CD4-positive, alpha-beta memory T cell (primary cell): ENCODE measurements around the gene CDK5R2. TPM values are rescaled to one million over a fixed set of nuclear protein-coding genes. Genes with fewer than 3 reads are reported as not detected.
"Not testable (repeated sequence)": the region's sequence is repeated elsewhere in the genome, so short reads cannot be mapped to it uniquely, and the experiment has no call there.

Experiments used
- CTCF ChIA-PET: fragments of 350-600 bp; sonication (Branson Sonifier 250); formaldehyde crosslinking; loops from one replicate; lab custom pipeline; 2021; ENCODE audit warnings: inconsistent platforms; ENCODE audit not compliant: partially characterized antibody; lab: Charles Lee
- POLR2A ChIA-PET: fragments of 350-600 bp; sonication (Branson Sonifier 250); formaldehyde crosslinking; loops from one replicate; lab custom pipeline; 2021; ENCODE audit not compliant: partially characterized antibody; lab: Charles Lee
- DNase-seq, 5 donors: peaks; one replicate each; pipeline versions ENCODE4 v3.0.0 to v3.0.0-alpha.2; 2020 to 2022; ENCODE audit warnings: mixed read lengths in 1 of 5
- H3K27ac ChIP-seq: one replicate; pipeline ENCODE4 v1.7.0; 2013; ENCODE audit warnings: low read depth, low read length
- H3K27me3 ChIP-seq: 2 replicates; pipeline ENCODE4 v1.7.0; 2013; ENCODE audit warnings: mild to moderate bottlenecking, low read length, moderate library complexity; ENCODE audit not compliant: insufficient read depth
- H3K36me3 ChIP-seq: 2 replicates; pipeline ENCODE4 v1.7.0; 2013; ENCODE audit warnings: mild to moderate bottlenecking, low read length, moderate library complexity; ENCODE audit not compliant: insufficient read depth
- H3K4me1 ChIP-seq: 2 replicates; pipeline ENCODE4 v1.7.0; 2013; ENCODE audit warnings: mild to moderate bottlenecking, low read length, moderate library complexity; ENCODE audit not compliant: insufficient read depth
- H3K4me3 ChIP-seq, 2 donors: one replicate each; pipeline ENCODE4 v1.7.0; 2013; ENCODE audit warnings: low read length in 2 of 2, mild to moderate bottlenecking in 1 of 2
- H3K9me3 ChIP-seq, 2 donors: one replicate each; pipeline ENCODE4 v1.7.0; 2013; ENCODE audit warnings: low read length in 2 of 2, control low read depth in 1 of 2; ENCODE audit not compliant: control insufficient read depth in 1 of 2
- H3K27ac Mint-ChIP-seq, 7 donors: one replicate each; pipeline ENCODE4 v1.8.0; 2020 to 2021; ENCODE audit warnings: mixed read lengths in 7 of 7, mild to moderate bottlenecking in 6 of 7, inconsistent platforms in 3 of 7, moderate library complexity in 3 of 7
- H3K27me3 Mint-ChIP-seq, 2 donors: one replicate each; pipeline ENCODE4 v1.8.0; 2020 to 2021; ENCODE audit warnings: mixed read lengths in 2 of 2
- H3K36me3 Mint-ChIP-seq, 2 donors: one replicate each; pipeline ENCODE4 v1.8.0; 2020 to 2021; ENCODE audit warnings: mixed read lengths in 2 of 2, inconsistent platforms in 1 of 2, mild to moderate bottlenecking in 1 of 2
- H3K4me1 Mint-ChIP-seq, 4 donors: one replicate each; pipeline ENCODE4 v1.8.0; 2020 to 2021; ENCODE audit warnings: mixed read lengths in 4 of 4, mild to moderate bottlenecking in 1 of 4
- H3K4me3 Mint-ChIP-seq, 8 donors: one replicate each; pipeline ENCODE4 v1.8.0; 2020 to 2021; ENCODE audit warnings: mixed read lengths in 8 of 8, mild to moderate bottlenecking in 7 of 8, moderate library complexity in 6 of 8, inconsistent platforms in 3 of 8
- H3K9me3 Mint-ChIP-seq, 8 donors: one replicate each; pipeline ENCODE4 v1.8.0; 2020 to 2021; ENCODE audit warnings: mixed read lengths in 8 of 8, mild to moderate bottlenecking in 5 of 8, inconsistent platforms in 3 of 8, moderate library complexity in 1 of 8
- intact Hi-C: fragments of 100-400 bp; cut with micrococcal nuclease; formaldehyde crosslinking; loops from one replicate; pipeline ENCODE4 v1.15.1; 2023
- polyA plus RNA-seq, 2 donors: library from polyadenylated mRNA; unstranded; fragments of 300-500 nt; fragmentation: Illumina TruSeq; gene quantifications; one replicate each; pipeline ENCODE4 v1.2.3, GENCODE V29; 2021
- total RNA-seq, 2 experiments: library from RNA; stranded (reverse); gene quantifications; one replicate each; pipeline ENCODE4 v1.2.3, GENCODE V29; 2021

The CDK5R2 gene
- total and polyA plus RNA-seq, 4 experiments from 2014 or later = not detected

- DNase-seq, H3K4me3 Mint-ChIP-seq, H3K4me1 Mint-ChIP-seq, H3K27ac Mint-ChIP-seq, CTCF ChIA-PET, intact Hi-C loops, H3K4me1 ChIP-seq, H3K9me3 ChIP-seq, POLR2A ChIA-PET, H3K27me3 ChIP-seq, H3K4me3 ChIP-seq, H3K36me3 ChIP-seq, H3K27ac ChIP-seq, H3K9me3 Mint-ChIP-seq, H3K36me3 Mint-ChIP-seq: not testable (repeated sequence)
- peaks cover 11 to 22% of the 10 kb centered on the region in 2 donors for H3K27me3 Mint-ChIP-seq
Measured at GRCh38 chr2:218930488-218930887, 29.0 kb upstream of the CDK5R2 start.

- H3K27me3 Mint-ChIP-seq = peaks cover 13 to 24% of the 10 kb centered on the region in 2 donors
- H3K4me3 ChIP-seq, intact Hi-C loops, H3K4me1 ChIP-seq, DNase-seq, H3K4me3 Mint-ChIP-seq, CTCF ChIA-PET, H3K27ac Mint-ChIP-seq, H3K9me3 ChIP-seq, H3K9me3 Mint-ChIP-seq, POLR2A ChIA-PET, H3K27ac ChIP-seq, H3K27me3 ChIP-seq, H3K4me1 Mint-ChIP-seq, H3K36me3 ChIP-seq, H3K36me3 Mint-ChIP-seq: not testable (repeated sequence)
Measured at GRCh38 chr2:218931751-218932150, 27.7 kb upstream of the CDK5R2 start.

GRCh38 chr2:218944759-218945404 is 14.6 kb upstream of the CDK5R2 start:
- Mint-ChIP-seq H3K27ac (no peak overlapping the region), H3K4me3 (no peak overlapping the region)
- no peaks in the 10 kb centered on the region for H3K36me3 ChIP-seq

GRCh38 chr2:218946621-218947020 is 12.8 kb upstream of the CDK5R2 start:
- no peak overlapping the region for H3K4me3 Mint-ChIP-seq
- no peak for DNase-seq
- H3K27me3 Mint-ChIP-seq = peaks cover 32 to 40% of the 10 kb centered on the region in 2 donors
- no peaks in the 10 kb centered on the region for H3K4me1 ChIP-seq
- no peaks in the 10 kb centered on the region for H3K9me3 ChIP-seq
- no peaks in the 10 kb centered on the region for H3K36me3 Mint-ChIP-seq
- ChIA-PET CTCF (no interaction called here), POLR2A (no interaction called here)
- peaks cover 0 to 8% (median under 1%) of the 10 kb centered on the region in 8 donors for H3K9me3 Mint-ChIP-seq
- no peak overlapping the region for H3K27ac Mint-ChIP-seq
- intact Hi-C loops = no loop called here
- peaks cover 12% of the 10 kb centered on the region for H3K27me3 ChIP-seq
- H3K4me1 Mint-ChIP-seq = no peaks in the 10 kb centered on the region
- no peak overlapping the region for H3K4me3 ChIP-seq
- H3K36me3 ChIP-seq = no peaks in the 10 kb centered on the region
- no peak overlapping the region for H3K27ac ChIP-seq

More at GRCh38 chr2:218944759-218945404, 14.6 kb upstream of the CDK5R2 start:
- Histone ChIP-seq H3K4me3 (no peak overlapping the region), H3K9me3 (no peaks in the 10 kb centered on the region), H3K4me1 (no peaks in the 10 kb centered on the region), H3K27me3 (peaks cover 12% of the 10 kb centered on the region), H3K27ac (no peak overlapping the region)
- H3K9me3 Mint-ChIP-seq = peaks cover 0 to 11% (median 1%) of the 10 kb centered on the region in 8 donors
- ChIA-PET CTCF (no interaction called here), POLR2A (no interaction called here)
- H3K36me3 Mint-ChIP-seq = no peaks in the 10 kb centered on the region
- DNase-seq = no peak
- intact Hi-C loops = no loop called here
- no peaks in the 10 kb centered on the region for H3K4me1 Mint-ChIP-seq
- H3K27me3 Mint-ChIP-seq = peaks cover 36 to 43% of the 10 kb centered on the region in 2 donors

GRCh38 chr2:218952160-218952559 is 7.3 kb upstream of the CDK5R2 start:
- Histone ChIP-seq H3K27me3 (no peaks in the 10 kb centered on the region), H3K27ac (no peak overlapping the region), H3K9me3 (no peaks in the 10 kb centered on the region), H3K4me3 (no peak overlapping the region), H3K36me3 (no peaks in the 10 kb centered on the region), H3K4me1 (no peaks in the 10 kb centered on the region)
- Mint-ChIP-seq H3K27me3 (peaks cover 21 to 33% of the 10 kb centered on the region in 2 donors), H3K27ac (no peak overlapping the region), H3K4me1 (no peaks in the 10 kb centered on the region), H3K36me3 (no peaks in the 10 kb centered on the region), H3K4me3 (no peak overlapping the region), H3K9me3 (no peaks in the 10 kb centered on the region)
- intact Hi-C loops = no loop called here
- POLR2A ChIA-PET = interaction anchor here (1.0 kb wide), 1 partner anchor 120 kb away, joined by 4 read pairs; no protein-coding TSS in a partner anchor
- no peak for DNase-seq
- CTCF ChIA-PET = interaction anchor here (0.9 to 1.1 kb wide), 2 partner anchors 8 to 28 kb away, joined by 3 read pairs; no protein-coding TSS in a partner anchor

GRCh38 chr2:218953366-218953954 is 6.0 kb upstream of the CDK5R2 start:
- POLR2A ChIA-PET = no interaction called here
- intact Hi-C loops = no loop called here
- no peak overlapping the region for H3K27ac Mint-ChIP-seq
- Histone ChIP-seq H3K36me3 (no peaks in the 10 kb centered on the region), H3K27ac (no peak overlapping the region), H3K27me3 (peaks cover 6% of the 10 kb centered on the region), H3K9me3 (no peaks in the 10 kb centered on the region), H3K4me1 (no peaks in the 10 kb centered on the region), H3K4me3 (no peak overlapping the region)
- CTCF ChIA-PET = interaction anchor here (1.3 kb wide), 1 partner anchor 27 kb away, joined by 5 read pairs; no protein-coding TSS in a partner anchor
- no peaks in the 10 kb centered on the region for H3K9me3 Mint-ChIP-seq
- H3K36me3 Mint-ChIP-seq = no peaks in the 10 kb centered on the region
- no peak overlapping the region for H3K4me3 Mint-ChIP-seq
- DNase-seq = no peak
- peaks cover 0 to 8% (median 0%) of the 10 kb centered on the region in 4 donors for H3K4me1 Mint-ChIP-seq
- H3K27me3 Mint-ChIP-seq = peaks cover 28 to 45% of the 10 kb centered on the region in 2 donors

GRCh38 chr2:218954541-218955300 is 4.7 kb upstream of the CDK5R2 start:
- Histone ChIP-seq H3K36me3 (no peaks in the 10 kb centered on the region), H3K4me3 (no peak overlapping the region), H3K27me3 (peaks cover 9% of the 10 kb centered on the region), H3K4me1 (peaks cover 7% of the 10 kb centered on the region), H3K9me3 (no peaks in the 10 kb centered on the region), H3K27ac (no peak overlapping the region)
- H3K27ac Mint-ChIP-seq = no peak overlapping the region
- no peaks in the 10 kb centered on the region for H3K36me3 Mint-ChIP-seq
- CTCF ChIA-PET = interaction anchor here (1.4 kb wide), 1 partner anchor 13 kb away, joined by 3 read pairs; no protein-coding TSS in a partner anchor
- peaks cover 0 to 18% (median 6%) of the 10 kb centered on the region in 4 donors for H3K4me1 Mint-ChIP-seq
- no peaks in the 10 kb centered on the region for H3K9me3 Mint-ChIP-seq
- intact Hi-C loops = no loop called here
- no peak for DNase-seq
- POLR2A ChIA-PET = no interaction called here
- H3K27me3 Mint-ChIP-seq = peaks cover 36 to 54% of the 10 kb centered on the region in 2 donors
- H3K4me3 Mint-ChIP-seq = no peak overlapping the region
